G401 (cell line): ENCODE measurements around the gene LRTM2. TPM values are rescaled to one million over a fixed set of nuclear protein-coding genes. Genes with fewer than 3 reads are reported as not detected.

Experiments
- DNase-seq: peaks from one replicate; pipeline ENCODE4 v3.0.0-alpha.2; 2015; ENCODE audit warnings: low spot score
- in situ Hi-C: cut with HindIII; loops from 2 replicates; pipeline ENCODE4 v1.10.0; 2016; ENCODE audit warnings: low sequenced_read_pairs, mixed read lengths
- total RNA-seq: library from RNA; depleted of rRNA; stranded (reverse); fragments of >200 nt; shearing (Covaris generic); gene quantifications from 2 replicates; pipeline ENCODE4 v1.2.3, GENCODE V29; 2014

Gene LRTM2
- total RNA-seq, 1 experiment from 2014 or later, result not detected

GRCh38 chr12:1873531-1874510 lies 53.5 kb downstream of the LRTM2 start:
- no peak for DNase-seq
- in situ Hi-C loops, result no loop called here

- in situ Hi-C loops, result no loop called here
- DNase-seq, result no peak
Observed at GRCh38 chr12:1875608-1876007, 55.2 kb downstream of the LRTM2 start.

GRCh38 chr12:1876086-1876485 lies 55.7 kb downstream of the LRTM2 start:
- in situ Hi-C loops, result no loop called here

GRCh38 chr12:1877169-1877878 lies 57.0 kb downstream of the LRTM2 start:
- in situ Hi-C loops, result no loop called here
- DNase-seq, result no peak

More at GRCh38 chr12:1876086-1876485, 55.7 kb downstream of the LRTM2 start:
- no peak for DNase-seq

- DNase-seq, result no peak
- in situ Hi-C loops, result no loop called here
Observed at GRCh38 chr12:1878214-1878613, 57.8 kb downstream of the LRTM2 start.

GRCh38 chr12:1878695-1879094 lies 58.3 kb downstream of the LRTM2 start:
- in situ Hi-C loops, result no loop called here
- DNase-seq, result no peak

GRCh38 chr12:1879633-1880032 lies 59.3 kb downstream of the LRTM2 start:
- no peak for DNase-seq
- in situ Hi-C loops, result no loop called here

- DNase-seq, result no peak
- in situ Hi-C loops, result no loop called here
Observed at GRCh38 chr12:1880153-1880845, 59.9 kb downstream of the LRTM2 start.

GRCh38 chr12:1880876-1881275 lies 60.5 kb downstream of the LRTM2 start:
- in situ Hi-C loops, result no loop called here
- DNase-seq, result no peak

- in situ Hi-C loops, result no loop called here
- DNase-seq, result no peak
Observed at GRCh38 chr12:1881301-1881700, 60.9 kb downstream of the LRTM2 start.

GRCh38 chr12:1881936-1882335 lies 61.6 kb downstream of the LRTM2 start:
- DNase-seq, result no peak
- in situ Hi-C loops, result no loop called here

GRCh38 chr12:1882405-1882804 lies 62.0 kb downstream of the LRTM2 start:
- in situ Hi-C loops, result no loop called here
- no peak for DNase-seq

- no peak for DNase-seq
- in situ Hi-C loops, result no loop called here
Observed at GRCh38 chr12:1882850-1883470, 62.6 kb downstream of the LRTM2 start.

GRCh38 chr12:1883513-1883912 lies 63.1 kb downstream of the LRTM2 start:
- no peak for DNase-seq
- in situ Hi-C loops, result no loop called here

GRCh38 chr12:1884651-1885050 lies 64.3 kb downstream of the LRTM2 start:
- in situ Hi-C loops, result no loop called here
- no peak for DNase-seq

- DNase-seq, result no peak
- in situ Hi-C loops, result no loop called here
Observed at GRCh38 chr12:1885082-1885596, 64.8 kb downstream of the LRTM2 start.

GRCh38 chr12:1885599-1886245 lies 65.4 kb downstream of the LRTM2 start:
- in situ Hi-C loops, result no loop called here
- no peak for DNase-seq
